Muscle layer of duodenum (tissue), 2 donors: ENCODE results near the gene KIF17.
"Not testable (repeated sequence)": the region's sequence is repeated elsewhere in the genome, so short reads cannot be mapped to it uniquely, and the experiment has no call there.

Experiments
- H3K27ac ChIP-seq: one replicate; pipeline ENCODE4 v1.7.0; 2013; ENCODE audit warnings: mild to moderate bottlenecking, low read length
- H3K27me3 ChIP-seq: one replicate; pipeline ENCODE4 v1.7.0; 2013; ENCODE audit warnings: low read depth, mild to moderate bottlenecking, control low read depth, low read length
- H3K36me3 ChIP-seq, 2 donors: one replicate each; pipeline ENCODE4 v1.7.0; 2013; ENCODE audit warnings: low read length in 2 of 2, control low read depth in 1 of 2, mild to moderate bottlenecking in 1 of 2; ENCODE audit not compliant: insufficient read depth in 2 of 2, control insufficient read depth in 1 of 2
- H3K4me1 ChIP-seq, 2 donors: one replicate each; pipeline ENCODE4 v1.7.0; 2013; ENCODE audit warnings: low read length in 2 of 2, mild to moderate bottlenecking in 2 of 2, control low read depth in 1 of 2, moderate library complexity in 1 of 2; ENCODE audit not compliant: insufficient read depth in 2 of 2, control insufficient read depth in 1 of 2
- H3K4me3 ChIP-seq, 2 donors: one replicate each; pipeline ENCODE4 v1.7.0; 2013; ENCODE audit warnings: low read length in 2 of 2, low read depth in 1 of 2, mild to moderate bottlenecking in 1 of 2
- H3K9me3 ChIP-seq, 2 donors: one replicate each; pipeline ENCODE4 v1.7.0; 2013; ENCODE audit warnings: low read length in 2 of 2, control low read depth in 1 of 2, mild to moderate bottlenecking in 1 of 2; ENCODE audit not compliant: control insufficient read depth in 1 of 2
- donor health status: healthy.

KIF17 gene

DNA sequence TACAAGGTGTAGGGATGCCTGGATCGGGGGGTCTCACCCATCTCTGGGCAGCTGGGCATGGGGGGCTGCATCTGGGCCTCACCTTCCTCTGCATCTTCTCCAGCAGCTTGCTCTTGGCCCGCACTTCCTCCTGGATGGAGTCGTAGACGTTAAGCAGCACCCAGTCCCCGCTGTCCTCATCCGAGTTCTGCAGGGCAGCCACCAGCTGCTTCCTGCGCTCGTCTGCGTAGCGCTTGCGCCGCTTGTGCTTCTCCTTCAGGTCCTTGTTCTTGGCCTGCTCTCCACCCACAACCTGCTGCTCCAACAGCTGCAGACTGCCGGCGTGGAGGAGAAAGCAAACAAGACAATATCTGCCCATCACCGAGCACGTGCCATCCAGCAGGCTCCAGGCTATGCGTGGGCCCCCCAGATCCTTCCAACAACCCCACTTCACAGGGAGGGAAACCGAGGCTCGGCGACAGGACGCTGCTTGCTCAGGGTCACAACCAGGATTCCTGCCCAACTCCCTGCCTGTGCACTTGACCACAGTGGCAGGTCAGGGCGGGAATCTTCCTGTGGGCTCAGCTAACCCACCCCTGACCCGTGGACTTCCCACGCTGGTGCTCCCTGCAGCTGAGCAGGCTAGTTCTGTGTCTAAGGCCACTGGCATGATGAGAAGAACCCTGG lies 35.1 kb downstream of the KIF17 start:
- Histone ChIP-seq H3K36me3 (no peaks in the 10 kb centered on the region), H3K4me3 (no peak overlapping the region), H3K4me1 (no peaks in the 10 kb centered on the region), H3K27ac (no peak overlapping the region), H3K9me3 (no peaks in the 10 kb centered on the region), H3K27me3 (no peaks in the 10 kb centered on the region)

DNA sequence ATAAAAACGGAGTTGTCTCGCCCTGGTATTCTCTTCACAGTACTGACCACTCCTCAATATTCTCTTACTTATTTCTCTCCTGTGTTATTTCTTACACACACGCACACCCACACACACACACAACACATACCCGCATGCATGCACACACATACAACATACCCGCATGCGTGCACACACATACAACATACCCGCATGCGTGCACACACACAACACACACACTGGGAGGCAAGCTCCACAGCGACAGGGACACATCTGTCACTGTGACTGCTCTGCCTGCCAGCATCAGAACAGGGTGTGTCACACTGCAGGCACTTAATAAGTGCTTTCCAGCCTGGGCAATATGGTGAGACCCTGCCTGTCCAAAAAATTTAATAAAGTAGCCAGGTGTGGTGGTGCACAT lies 35.8 kb downstream of the KIF17 start:
- no peaks in the 10 kb centered on the region for H3K36me3 ChIP-seq
- no peak overlapping the region for H3K4me3 ChIP-seq
- no peaks in the 10 kb centered on the region for H3K27me3 ChIP-seq
- H3K27ac ChIP-seq: no peak overlapping the region
- no peaks in the 10 kb centered on the region for H3K9me3 ChIP-seq
- no peaks in the 10 kb centered on the region for H3K4me1 ChIP-seq

DNA sequence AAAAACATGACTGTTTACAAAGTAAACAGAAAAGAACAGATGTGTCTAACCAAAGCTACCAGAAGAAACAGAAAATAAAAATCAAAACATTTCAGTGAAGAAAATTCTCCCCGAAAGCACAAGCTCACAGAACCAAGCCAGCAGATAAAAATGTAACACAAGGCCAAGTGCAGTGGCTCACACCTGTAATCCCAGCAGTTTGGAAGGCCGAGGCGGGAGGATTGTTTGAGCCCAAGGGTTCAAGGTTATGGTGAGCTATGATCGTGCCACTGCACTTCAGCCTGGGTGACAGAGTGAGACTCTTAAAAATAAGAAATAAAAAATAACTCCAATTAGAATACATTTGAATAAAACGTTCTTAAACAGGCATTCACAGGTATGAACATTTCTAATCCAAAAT lies 37.5 kb downstream of the KIF17 start:
- no peaks in the 10 kb centered on the region for H3K36me3 ChIP-seq
- no peaks in the 10 kb centered on the region for H3K4me1 ChIP-seq
- H3K27ac ChIP-seq: no peak overlapping the region
- no peak overlapping the region for H3K4me3 ChIP-seq
- no peaks in the 10 kb centered on the region for H3K27me3 ChIP-seq
- H3K9me3 ChIP-seq: no peaks in the 10 kb centered on the region

DNA sequence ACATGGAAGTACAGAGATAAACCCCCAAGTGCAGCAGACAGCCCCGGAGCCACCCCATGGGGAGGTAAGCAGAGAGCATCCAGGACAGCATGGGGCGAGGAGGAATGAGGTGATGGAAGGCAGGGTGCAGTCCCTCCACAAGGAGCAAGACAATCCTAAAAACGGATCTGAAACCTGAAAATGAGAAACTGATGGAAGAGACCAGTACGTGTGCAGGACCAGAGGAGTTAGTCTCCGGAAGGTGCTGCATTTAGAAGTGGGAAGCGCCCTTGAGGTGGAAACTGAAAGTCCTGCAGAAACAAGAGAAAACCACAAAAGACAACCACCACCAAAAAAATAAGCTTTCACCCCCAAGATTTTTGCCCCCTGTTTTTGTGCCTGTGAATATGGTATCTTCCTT lies 39.2 kb downstream of the KIF17 start:
- H3K36me3 ChIP-seq: no peaks in the 10 kb centered on the region
- H3K9me3 ChIP-seq: no peaks in the 10 kb centered on the region
- no peaks in the 10 kb centered on the region for H3K4me1 ChIP-seq
- no peak overlapping the region for H3K4me3 ChIP-seq
- no peak overlapping the region for H3K27ac ChIP-seq
- H3K27me3 ChIP-seq: no peaks in the 10 kb centered on the region

DNA sequence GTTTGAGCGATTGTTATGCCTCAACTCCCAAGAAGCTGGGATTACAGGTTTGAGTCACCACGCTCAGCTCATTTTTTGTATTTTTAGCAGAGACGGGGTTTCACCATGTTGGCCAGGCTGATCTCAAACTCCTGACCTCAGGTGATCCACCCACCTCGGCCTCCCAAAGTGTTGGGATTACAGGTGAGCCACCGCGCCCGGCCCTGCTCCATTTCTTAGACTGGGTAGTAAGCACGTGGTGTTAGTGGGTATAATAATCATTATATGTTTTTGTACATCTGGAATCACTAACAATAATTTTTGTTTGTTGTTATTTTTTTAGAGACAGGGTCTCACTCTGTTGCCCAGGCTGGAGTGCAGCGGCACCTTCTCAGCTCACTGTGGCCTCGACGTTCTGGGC lies 44.2 kb downstream of the KIF17 start:
- H3K4me3 ChIP-seq, H3K36me3 ChIP-seq, H3K4me1 ChIP-seq, H3K27me3 ChIP-seq, H3K27ac ChIP-seq, H3K9me3 ChIP-seq: not testable (repeated sequence)

DNA sequence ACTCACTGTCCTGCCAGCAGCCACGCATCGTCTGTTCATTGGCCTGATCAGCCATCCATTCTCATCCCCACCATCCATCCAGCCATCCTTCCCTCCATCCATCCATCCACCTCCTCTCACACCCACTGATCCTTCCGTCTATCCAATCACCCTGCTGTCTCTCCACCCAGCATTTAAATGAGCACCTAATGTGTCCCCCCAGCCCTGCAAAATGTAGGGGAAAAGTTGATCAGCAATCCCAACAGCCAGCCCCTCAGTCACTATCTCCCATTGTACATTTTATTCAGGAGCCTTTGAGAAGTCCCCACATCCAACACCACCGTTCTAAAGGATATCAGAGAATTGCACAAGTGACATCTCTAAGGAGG lies 45.6 kb downstream of the KIF17 start:
- H3K4me1 ChIP-seq: no peaks in the 10 kb centered on the region
- no peaks in the 10 kb centered on the region for H3K9me3 ChIP-seq
- no peaks in the 10 kb centered on the region for H3K27me3 ChIP-seq
- no peaks in the 10 kb centered on the region for H3K36me3 ChIP-seq
- no peak overlapping the region for H3K27ac ChIP-seq
- no peak overlapping the region for H3K4me3 ChIP-seq

DNA sequence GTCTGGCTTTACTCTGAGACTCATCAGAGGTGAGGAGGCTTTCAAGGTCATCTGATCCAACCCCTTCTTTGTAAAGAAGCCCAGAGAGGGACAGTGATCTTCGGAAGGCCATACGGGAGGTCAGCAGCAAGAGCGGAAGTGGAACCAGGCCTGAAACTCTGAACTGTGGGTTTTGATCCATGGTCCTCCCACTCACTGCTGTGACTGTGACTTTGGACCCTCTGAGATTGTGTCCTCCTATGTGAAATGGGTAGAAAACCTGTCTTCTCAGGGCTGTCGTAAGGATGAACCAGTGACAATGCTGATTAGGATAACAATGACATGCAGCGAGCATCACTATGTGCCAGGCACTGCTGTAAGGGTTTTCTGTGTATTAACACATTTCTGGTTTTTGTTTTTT lies 46.9 kb downstream of the KIF17 start:
- no peaks in the 10 kb centered on the region for H3K36me3 ChIP-seq
- no peaks in the 10 kb centered on the region for H3K27me3 ChIP-seq

DNA sequence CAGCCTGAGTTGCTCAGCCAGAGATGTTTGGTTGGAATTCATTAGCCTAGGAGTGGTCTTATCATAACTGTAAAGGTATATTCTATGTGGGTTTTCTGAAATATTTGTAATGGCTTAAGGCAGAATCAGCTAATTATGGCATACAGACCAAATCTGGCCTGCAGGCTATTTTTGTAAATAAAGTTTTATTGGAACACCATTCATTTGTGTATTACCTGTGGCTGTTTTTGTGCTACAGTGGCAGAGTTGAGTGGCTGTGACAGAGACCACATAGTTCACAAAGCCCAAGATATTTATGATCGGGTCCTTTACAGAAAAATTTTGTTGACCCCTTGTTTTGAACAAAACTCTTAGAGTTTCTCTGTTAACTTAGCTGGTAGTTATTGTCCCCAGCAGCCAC lies 49.2 kb downstream of the KIF17 start:
- Histone ChIP-seq H3K4me3 (no peak overlapping the region), H3K36me3 (no peaks in the 10 kb centered on the region), H3K9me3 (no peaks in the 10 kb centered on the region), H3K4me1 (no peaks in the 10 kb centered on the region), H3K27me3 (no peaks in the 10 kb centered on the region), H3K27ac (no peak overlapping the region)

More for the DNA sequence above, 46.9 kb downstream of the KIF17 start:
- Histone ChIP-seq H3K27ac (no peak overlapping the region), H3K4me1 (no peaks in the 10 kb centered on the region), H3K4me3 (no peak overlapping the region), H3K9me3 (no peaks in the 10 kb centered on the region)

DNA sequence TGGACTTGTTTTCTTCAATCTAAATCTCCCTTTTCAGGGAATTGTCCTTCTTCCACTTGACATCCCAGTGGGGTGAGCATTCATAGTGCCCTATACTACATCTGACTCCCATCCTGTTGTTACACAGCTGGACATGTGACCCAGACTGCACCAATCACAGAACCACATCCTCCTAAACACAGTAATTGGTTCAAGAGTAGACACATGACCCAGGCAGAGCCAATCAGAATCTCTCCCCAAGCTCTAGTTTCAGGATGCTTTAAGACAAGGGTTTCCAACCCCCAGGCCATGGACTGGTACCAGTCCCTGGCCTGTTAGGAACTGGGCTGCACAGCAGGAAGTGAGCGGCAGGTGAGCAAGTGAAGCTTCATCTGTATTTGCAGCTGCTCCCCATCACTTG lies 51.0 kb downstream of the KIF17 start:
- no peaks in the 10 kb centered on the region for H3K36me3 ChIP-seq
- H3K9me3 ChIP-seq: no peaks in the 10 kb centered on the region
- no peak overlapping the region for H3K27ac ChIP-seq
- H3K4me1 ChIP-seq: peaks cover 0 to 6% of the 10 kb centered on the region in 2 donors
- H3K4me3 ChIP-seq: no peak overlapping the region
- H3K27me3 ChIP-seq: no peaks in the 10 kb centered on the region

DNA sequence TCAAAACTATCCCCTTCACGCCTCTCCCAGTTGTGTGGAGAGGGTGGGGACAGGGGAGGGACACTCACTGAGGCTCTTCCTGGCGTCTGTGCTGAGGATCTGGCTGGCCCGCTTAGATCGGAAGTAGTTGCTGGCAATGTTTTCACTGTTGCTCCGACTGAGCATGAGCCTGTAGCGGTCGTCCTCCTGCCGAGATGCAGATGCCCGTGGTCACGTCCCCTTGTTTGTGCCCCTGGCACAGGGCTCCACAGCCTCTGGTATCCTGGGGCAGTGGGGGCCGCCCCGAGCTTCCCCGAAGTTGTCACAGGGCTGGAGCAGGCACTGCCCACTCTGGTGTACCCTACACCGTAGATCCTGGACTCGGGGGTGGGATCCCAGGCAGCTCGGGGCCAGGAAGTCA lies 51.7 kb downstream of the KIF17 start:
- Histone ChIP-seq H3K4me1 (peaks cover 0 to 7% of the 10 kb centered on the region in 2 donors), H3K27ac (no peak overlapping the region), H3K4me3 (no peak overlapping the region), H3K27me3 (no peaks in the 10 kb centered on the region), H3K9me3 (no peaks in the 10 kb centered on the region), H3K36me3 (no peaks in the 10 kb centered on the region)

DNA sequence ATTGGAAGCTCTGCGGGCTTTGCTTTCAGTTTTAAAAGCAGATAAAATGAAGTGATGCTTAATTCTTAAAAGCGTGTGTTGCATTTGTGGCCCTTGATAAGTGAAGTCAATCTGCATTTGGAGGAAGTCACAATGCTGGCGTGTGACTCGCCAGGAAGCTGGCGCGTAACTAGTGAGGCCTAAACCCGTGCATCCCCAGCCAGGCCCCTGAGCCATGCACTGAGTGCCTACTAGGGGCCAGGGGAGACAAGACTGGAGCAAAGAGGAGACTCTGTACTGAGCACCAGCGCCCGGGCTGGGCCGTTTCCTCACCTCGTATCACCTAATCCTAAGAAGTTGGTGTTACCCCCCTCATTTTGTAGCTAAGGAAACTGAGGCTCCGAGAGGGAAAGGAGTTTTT lies 52.1 kb downstream of the KIF17 start:
- no peak overlapping the region for H3K27ac ChIP-seq
- no peak overlapping the region for H3K4me3 ChIP-seq
- H3K4me1 ChIP-seq: peaks cover 0 to 8% of the 10 kb centered on the region in 2 donors
- H3K36me3 ChIP-seq: no peaks in the 10 kb centered on the region
- no peaks in the 10 kb centered on the region for H3K27me3 ChIP-seq
- H3K9me3 ChIP-seq: no peaks in the 10 kb centered on the region

DNA sequence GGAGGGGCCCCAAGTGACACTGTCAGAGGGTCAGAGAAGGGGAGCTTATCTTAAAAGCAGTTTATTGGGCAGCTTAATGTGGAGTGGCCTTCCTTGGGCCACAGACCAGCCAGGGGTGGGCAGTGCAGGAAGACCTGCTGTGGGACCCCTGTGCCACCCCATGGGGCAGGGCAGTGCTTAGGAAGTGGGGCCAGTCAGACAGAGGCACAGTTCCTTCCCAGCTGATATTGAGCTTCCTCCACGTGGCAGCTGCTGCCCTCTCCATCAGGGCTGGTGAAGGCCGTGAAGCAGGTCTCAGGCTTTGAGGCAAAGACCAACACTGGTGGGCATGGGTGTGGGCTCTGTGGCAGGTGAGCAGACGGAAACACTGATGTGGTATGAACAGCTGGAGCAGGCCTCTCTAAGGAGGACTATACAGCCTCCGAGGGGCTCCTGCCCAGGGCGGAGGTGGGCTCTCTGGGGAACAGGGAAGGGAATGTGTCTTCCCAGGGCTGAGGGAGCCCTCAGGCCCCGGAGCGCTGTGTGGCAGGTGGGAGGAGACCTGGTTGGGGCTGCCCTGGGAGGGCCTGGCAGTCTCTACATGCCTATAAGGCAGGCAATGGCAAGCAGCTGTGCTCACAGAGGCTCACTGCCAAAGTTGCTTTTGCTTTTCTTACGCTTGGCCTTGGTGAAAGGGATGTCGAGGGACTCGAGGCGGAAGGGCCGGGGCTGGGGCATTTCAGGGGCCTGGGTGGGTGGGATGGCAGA lies 53.7 kb downstream of the KIF17 start:
- peaks cover 0 to 21% of the 10 kb centered on the region in 2 donors for H3K4me1 ChIP-seq
- no peak overlapping the region for H3K27ac ChIP-seq

More for the DNA sequence above, 53.7 kb downstream of the KIF17 start:
- H3K4me3 ChIP-seq: no peak overlapping the region
- no peaks in the 10 kb centered on the region for H3K9me3 ChIP-seq
- H3K27me3 ChIP-seq: no peaks in the 10 kb centered on the region
- no peaks in the 10 kb centered on the region for H3K36me3 ChIP-seq
